H9 (cell line): ENCODE measurements around the gene PSMD5. TPM values are rescaled to one million over a fixed set of nuclear protein-coding genes. Genes with fewer than 3 reads are reported as not detected.

Source experiments
- DNase-seq: peaks from one replicate; pipeline ENCODE4 v3.0.0-alpha.2; 2017
- H2AFZ ChIP-seq: one replicate; pipeline ENCODE4 v1.6.1; 2013; ENCODE audit warnings: mild to moderate bottlenecking, low read length, control low read depth, moderate library complexity
- H2AK5ac ChIP-seq: 2 replicates; pipeline ENCODE4 v1.6.1; 2013; ENCODE audit warnings: low read length, control low read depth, mixed read lengths; ENCODE audit not compliant: insufficient read length
- H2BK120ac ChIP-seq: one replicate; pipeline ENCODE4 v1.6.1; 2013; ENCODE audit warnings: low read depth, mild to moderate bottlenecking, low read length, control low read depth, inconsistent platforms; ENCODE audit not compliant: poor library complexity, severe bottlenecking
- H2BK12ac ChIP-seq: 2 replicates; pipeline ENCODE4 v1.6.1; 2013; ENCODE audit warnings: low read length, control low read depth, mixed read lengths, low read depth; ENCODE audit not compliant: insufficient read length
- H2BK15ac ChIP-seq: 2 replicates; pipeline ENCODE4 v1.6.1; 2013; ENCODE audit warnings: low read depth, low read length, control low read depth
- H2BK20ac ChIP-seq: one replicate; pipeline ENCODE4 v1.6.1; 2013; ENCODE audit warnings: low read depth, mild to moderate bottlenecking, low read length, control low read depth, inconsistent platforms; ENCODE audit not compliant: poor library complexity, severe bottlenecking
- H2BK5ac ChIP-seq: 2 replicates; pipeline ENCODE4 v1.6.1; 2013; ENCODE audit warnings: low read length, control low read depth, mixed read lengths; ENCODE audit not compliant: insufficient read length
- H3K14ac ChIP-seq: 2 replicates; pipeline ENCODE4 v1.6.1; 2013; ENCODE audit warnings: low read length, control low read depth; ENCODE audit not compliant: insufficient read depth
- H3K18ac ChIP-seq: 2 replicates; pipeline ENCODE4 v1.6.1; 2013; ENCODE audit warnings: low read depth, mild to moderate bottlenecking, mixed read lengths, low read length, control low read depth; ENCODE audit not compliant: insufficient read length
- H3K23ac ChIP-seq: 2 replicates; pipeline ENCODE4 v1.6.1; 2013; ENCODE audit warnings: low read length, control low read depth, mixed read lengths, low read depth; ENCODE audit not compliant: insufficient read length
- H3K23me2 ChIP-seq: 2 replicates; pipeline ENCODE4 v1.6.1; 2013; ENCODE audit warnings: low read depth, mild to moderate bottlenecking, mixed read lengths, low read length, control low read depth; ENCODE audit not compliant: insufficient read length, poor library complexity, severe bottlenecking
- H3K27ac ChIP-seq: 2 replicates; pipeline ENCODE4 v1.5.1; 2013; ENCODE audit warnings: low read length, control low read depth, mixed read lengths, low read depth; ENCODE audit not compliant: insufficient read length
- H3K27me3 ChIP-seq: 2 replicates; pipeline ENCODE4 v1.6.1; 2013; ENCODE audit warnings: low read length, control low read depth, inconsistent platforms; ENCODE audit not compliant: insufficient read depth
- H3K4ac ChIP-seq: 2 replicates; pipeline ENCODE4 v1.6.1; 2013; ENCODE audit warnings: low read depth, mild to moderate bottlenecking, control low read depth, inconsistent platforms, low read length, moderate library complexity
- H3K4me1 ChIP-seq: 2 replicates; pipeline ENCODE4 v1.6.1; 2013; ENCODE audit warnings: low read length, control low read depth, inconsistent platforms; ENCODE audit not compliant: insufficient read depth
- H3K4me2 ChIP-seq: 2 replicates; pipeline ENCODE4 v1.6.1; 2013; ENCODE audit warnings: low read length, control low read depth, mixed read lengths; ENCODE audit not compliant: insufficient read length, insufficient read depth
- H3K56ac ChIP-seq: 2 replicates; pipeline ENCODE4 v1.6.1; 2013; ENCODE audit warnings: low read depth, mild to moderate bottlenecking, mixed read lengths, low read length, control low read depth; ENCODE audit not compliant: insufficient read length
- H3K79me1 ChIP-seq: 2 replicates; pipeline ENCODE4 v1.6.1; 2013; ENCODE audit warnings: low read depth, mild to moderate bottlenecking, moderate library complexity, low read length, control low read depth, inconsistent platforms; ENCODE audit not compliant: insufficient read depth, poor library complexity, severe bottlenecking
- H3K79me2 ChIP-seq: 2 replicates; pipeline ENCODE4 v1.6.1; 2013; ENCODE audit warnings: low read length, control low read depth, inconsistent platforms; ENCODE audit not compliant: insufficient read depth
- H3K9ac ChIP-seq: 2 replicates; pipeline ENCODE4 v1.6.1; 2013; ENCODE audit warnings: low read length, control low read depth, mixed read lengths; ENCODE audit not compliant: insufficient read length; ENCODE audit errors: extremely low read depth
- H3K9me3 ChIP-seq: one replicate; pipeline ENCODE4 v1.6.1; 2013; ENCODE audit warnings: low read depth, low read length, inconsistent platforms; ENCODE audit not compliant: control insufficient read depth
- H3T11ph ChIP-seq: one replicate; pipeline ENCODE4 v1.6.1; 2013; ENCODE audit warnings: mild to moderate bottlenecking, low read length, control low read depth, inconsistent platforms
- H4K20me1 ChIP-seq: one replicate; pipeline ENCODE4 v1.6.1; 2013; ENCODE audit not compliant: control insufficient read depth, insufficient read length, insufficient read depth
- H4K5ac ChIP-seq: 2 replicates; pipeline ENCODE4 v1.6.1; 2013; ENCODE audit warnings: low read depth, mild to moderate bottlenecking, mixed read lengths, low read length, control low read depth; ENCODE audit not compliant: insufficient read length
- H4K8ac ChIP-seq: replicated peaks from 2 replicates; pipeline ENCODE4 v1.6.1; 2013; ENCODE audit warnings: low read length, control low read depth, mixed read lengths, low read depth; ENCODE audit not compliant: insufficient read length
- H4K91ac ChIP-seq: 2 replicates; pipeline ENCODE4 v1.6.1; 2013; ENCODE audit warnings: low read depth, mild to moderate bottlenecking, moderate library complexity, mixed read lengths, low read length, control low read depth; ENCODE audit not compliant: insufficient read length
- H3K27ac Mint-ChIP-seq, 3 experiments: 2 replicates in 2 of 3; 3 replicates in 1 of 3; pipeline ENCODE4 v1.8.0; 2020 to 2021; ENCODE audit warnings: mixed read lengths in 3 of 3, mild to moderate bottlenecking in 1 of 3, moderate library complexity in 1 of 3
- H3K27me3 Mint-ChIP-seq: 2 replicates; pipeline ENCODE4 v1.8.0; 2021; ENCODE audit warnings: low read depth, mild to moderate bottlenecking, moderate library complexity, mixed read lengths
- H3K36me3 Mint-ChIP-seq, 3 experiments: 2 replicates in 2 of 3; 3 replicates in 1 of 3; pipeline ENCODE4 v1.8.0; 2020 to 2021; ENCODE audit warnings: low read depth in 3 of 3, mixed read lengths in 3 of 3; ENCODE audit not compliant: insufficient read depth in 1 of 3
- H3K4me1 Mint-ChIP-seq, 2 experiments: 2 replicates each; pipeline ENCODE4 v1.8.0; 2020; ENCODE audit warnings: mixed read lengths in 2 of 2
- H3K4me3 Mint-ChIP-seq, 2 experiments: 2 replicates in 1 of 2; 3 replicates in 1 of 2; pipeline ENCODE4 v1.8.0; 2020 to 2021; ENCODE audit warnings: mild to moderate bottlenecking in 2 of 2, mixed read lengths in 2 of 2, moderate library complexity in 1 of 2
- H3K9me3 Mint-ChIP-seq, 2 experiments: 2 replicates in 1 of 2; 3 replicates in 1 of 2; pipeline ENCODE4 v1.8.0; 2020; ENCODE audit warnings: mild to moderate bottlenecking in 2 of 2, mixed read lengths in 2 of 2, moderate library complexity in 1 of 2
- CTCF ChIP-seq: fragments of 200-600 bp; sonication (generic); conservative IDR thresholded peaks from 3 replicates; pipeline ENCODE4 v1.8.0; 2021; ENCODE audit warnings: antibody characterized with exemption, mild to moderate bottlenecking
- WGBS: extraction: QIAGEN DNeasy Blood & Tissue Kit; methylation state at CpG from one replicate; pipeline ENCODE4 v1.1.7; 2013; ENCODE audit warnings: missing lambda C conversion rate, low lambda C conversion rate, mixed read lengths; ENCODE audit not compliant: insufficient read length; ENCODE audit errors: extremely low coverage; 5-methylcytosine and 5-hydroxymethylcytosine counted together
- total RNA-seq: library from RNA; stranded (reverse); gene quantifications from 2 replicates; pipeline ENCODE4 v1.2.1, GENCODE V29; 2021

PSMD5 gene
- total RNA-seq, 1 experiment from 2014 or later, result 64.9 TPM

- no peak for TF ChIP-seq CTCF
- Histone ChIP-seq H2BK20ac (no peak overlapping the region), H3K4ac (no peak overlapping the region), H3K27me3 (no peaks in the 10 kb centered on the region), H2BK12ac (no peak overlapping the region), H3K9ac (no peak overlapping the region), H2BK15ac (no peak overlapping the region), H3T11ph (no peak overlapping the region), H3K9me3 (no peaks in the 10 kb centered on the region), H3K4me1 (no peaks in the 10 kb centered on the region), H4K91ac (no peak overlapping the region), H3K18ac (no peak overlapping the region), H4K8ac (no peak overlapping the region), H2BK120ac (no peak overlapping the region), H3K79me2 (no peaks in the 10 kb centered on the region), H4K20me1 (no peaks in the 10 kb centered on the region), H3K14ac (no peak overlapping the region), H2AK5ac (no peak overlapping the region), H2BK5ac (no peak overlapping the region), H3K23me2 (no peaks in the 10 kb centered on the region), H3K23ac (no peak overlapping the region), H3K56ac (no peak overlapping the region), H3K27ac (no peak overlapping the region), H2AFZ (no peak overlapping the region), H3K79me1 (no peaks in the 10 kb centered on the region), H4K5ac (no peak overlapping the region), H3K4me2 (no peak overlapping the region)
- Mint-ChIP-seq H3K27me3 (no peaks in the 10 kb centered on the region), H3K9me3 (no peaks in the 10 kb centered on the region), H3K36me3 (peaks cover 37 to 89% (median 64%) of the 10 kb centered on the region in 3 experiments), H3K4me3 (no peak overlapping the region), H3K27ac (no peak overlapping the region), H3K4me1 (peaks cover 0 to 9% of the 10 kb centered on the region in 2 experiments; a peak in 3 of 4 replicates)
- DNase-seq, result no peak
- WGBS, result 100% methylated on average over 1 of the region's 3 CpGs
Measured at GRCh38 chr9:120767451-120767850, 75.3 kb downstream of the PSMD5 start.

Other genes starting within 250 kb of the PSMD5 start
- gene MEGF9, start 128.5 kb downstream of the PSMD5 start, total RNA-seq, result 0.94 and 0.99 TPM in 2 replicates
- gene FBXW2, start 49.5 kb downstream of the PSMD5 start, total RNA-seq, result 60.9 and 62.1 TPM in 2 replicates
- gene PHF19, start 34.3 kb upstream of the PSMD5 start, total RNA-seq, result 66.7 and 66.8 TPM in 2 replicates
- gene TRAF1, start 83.9 kb upstream of the PSMD5 start, total RNA-seq, result 1.4 and 1.5 TPM in 2 replicates
- gene C5, start 207.4 kb upstream of the PSMD5 start, total RNA-seq, result 0.20 and 0.74 TPM in 2 replicates
- gene CNTRL, start 232.0 kb upstream of the PSMD5 start, total RNA-seq, result 11.6 and 14.2 TPM in 2 replicates